ENCODE data around the gene COX4I1. TPM values are rescaled to one million over a fixed set of nuclear protein-coding genes. Genes with fewer than 3 reads are reported as not detected.

Gene COX4I1
- total RNA-seq, 1 experiment from 2014 or later: 506 TPM

DNA sequence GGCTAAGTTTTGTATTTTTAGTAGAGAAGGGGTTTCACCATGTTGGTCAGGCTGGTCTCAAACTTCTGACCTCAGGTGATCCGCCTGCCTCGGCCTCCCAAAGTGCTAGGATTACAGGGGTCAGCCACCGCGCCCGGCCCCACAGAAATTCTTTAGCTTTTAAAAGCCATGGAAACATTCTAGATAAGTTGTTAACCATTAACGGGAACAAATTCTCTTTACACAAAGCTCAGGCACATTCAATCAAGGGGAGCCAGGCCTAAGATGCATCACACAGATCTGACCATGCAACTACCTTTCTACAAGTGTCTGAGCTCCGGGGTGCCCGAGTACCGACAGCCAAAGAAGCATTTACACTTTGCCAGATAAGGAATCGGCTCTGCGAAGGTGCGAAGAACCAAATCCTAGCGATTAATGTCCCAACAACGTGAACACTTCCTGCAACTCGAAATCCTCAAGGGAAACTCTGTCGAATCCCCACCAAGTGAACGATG lies 1.2 kb upstream of the COX4I1 start:
- Histone ChIP-seq H2BK5ac (ENCODE audit: insufficient read length, low read length) (no peak overlapping the region), H3K27me3 (ENCODE audit: insufficient read depth, low read length) (no peaks in the 10 kb centered on the region), H2AK5ac (ENCODE audit: insufficient read length, low read length) (no peak overlapping the region), H2BK120ac (ENCODE audit: low read depth, low read length, poor library complexity, severe bottlenecking) (no peak overlapping the region), H3K23ac (ENCODE audit: insufficient read length, low read depth, low read length) (no peak overlapping the region), H2BK20ac (ENCODE audit: low read depth, low read length, poor library complexity, severe bottlenecking) (no peak overlapping the region), H3K14ac (ENCODE audit: insufficient read depth, low read length) (no peak overlapping the region), H3K18ac (ENCODE audit: insufficient read length, low read depth, low read length) (peak overlapping the region; percentile 53), H3K56ac (ENCODE audit: insufficient read length, low read depth, low read length) (no peak overlapping the region), H3T11ph (ENCODE audit: low read length) (no peak overlapping the region), H2AFZ (ENCODE audit: low read length) (no peak overlapping the region), H3K79me1 (ENCODE audit: insufficient read depth, low read depth, low read length, poor library complexity, severe bottlenecking) (peaks cover 21% of the 10 kb centered on the region), H4K91ac (ENCODE audit: insufficient read length, low read depth, low read length) (no peak overlapping the region), H3K79me2 (ENCODE audit: insufficient read depth, low read length) (peaks cover 32% of the 10 kb centered on the region), H3K9me3 (ENCODE audit: control insufficient read depth, low read depth, low read length) (no peaks in the 10 kb centered on the region), H3K23me2 (ENCODE audit: insufficient read length, low read depth, low read length, poor library complexity, severe bottlenecking) (peaks cover 13% of the 10 kb centered on the region), H3K27ac (ENCODE audit: insufficient read length, low read depth, low read length) (no peak overlapping the region), H3K4ac (ENCODE audit: low read depth, low read length) (no peak overlapping the region), H3K9ac (ENCODE audit: extremely low read depth, insufficient read length, low read length) (peak overlapping the region; percentile 97), H4K5ac (ENCODE audit: insufficient read length, low read depth, low read length) (no peak overlapping the region), H4K8ac (replicated peaks; ENCODE audit: insufficient read length, low read depth, low read length) (no peak overlapping the region), H2BK15ac (ENCODE audit: low read depth, low read length) (no peak overlapping the region), H3K4me2 (ENCODE audit: insufficient read depth, insufficient read length, low read length) (peak overlapping the region; percentile 100), H3K4me1 (ENCODE audit: insufficient read depth, low read length) (no peaks in the 10 kb centered on the region; the same call in 1 of the 2 replicates), H4K20me1 (ENCODE audit: control insufficient read depth, insufficient read depth, insufficient read length) (peaks cover 3% of the 10 kb centered on the region), H2BK12ac (ENCODE audit: insufficient read length, low read depth, low read length) (no peak overlapping the region)
- WGBS (ENCODE audit: extremely low coverage, insufficient read length, low lambda C conversion rate): no CpG with 5 or more reads among the region's 17 CpGs
- H3K4me3 Mint-ChIP-seq: peak overlapping the region; percentile 91 to 95
- TF ChIP-seq, protein P1, sequence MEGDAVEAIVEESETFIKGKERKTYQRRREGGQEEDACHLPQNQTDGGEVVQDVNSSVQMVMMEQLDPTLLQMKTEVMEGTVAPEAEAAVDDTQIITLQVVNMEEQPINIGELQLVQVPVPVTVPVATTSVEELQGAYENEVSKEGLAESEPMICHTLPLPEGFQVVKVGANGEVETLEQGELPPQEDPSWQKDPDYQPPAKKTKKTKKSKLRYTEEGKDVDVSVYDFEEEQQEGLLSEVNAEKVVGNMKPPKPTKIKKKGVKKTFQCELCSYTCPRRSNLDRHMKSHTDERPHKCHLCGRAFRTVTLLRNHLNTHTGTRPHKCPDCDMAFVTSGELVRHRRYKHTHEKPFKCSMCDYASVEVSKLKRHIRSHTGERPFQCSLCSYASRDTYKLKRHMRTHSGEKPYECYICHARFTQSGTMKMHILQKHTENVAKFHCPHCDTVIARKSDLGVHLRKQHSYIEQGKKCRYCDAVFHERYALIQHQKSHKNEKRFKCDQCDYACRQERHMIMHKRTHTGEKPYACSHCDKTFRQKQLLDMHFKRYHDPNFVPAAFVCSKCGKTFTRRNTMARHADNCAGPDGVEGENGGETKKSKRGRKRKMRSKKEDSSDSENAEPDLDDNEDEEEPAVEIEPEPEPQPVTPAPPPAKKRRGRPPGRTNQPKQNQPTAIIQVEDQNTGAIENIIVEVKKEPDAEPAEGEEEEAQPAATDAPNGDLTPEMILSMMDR (conservative IDR thresholded peaks at IDR 0.05): no peak
- peaks cover 18 to 20% of the 10 kb centered on the region in 2 experiments for H3K4me1 Mint-ChIP-seq
- peak overlapping the region in 2 of 3 experiments; percentile 85 to 93; a peak in 4 of 7 replicates for H3K27ac Mint-ChIP-seq
- H3K9me3 Mint-ChIP-seq: no peaks in the 10 kb centered on the region
- H3K27me3 Mint-ChIP-seq (ENCODE audit: low read depth): no peaks in the 10 kb centered on the region
- H3K36me3 Mint-ChIP-seq (ENCODE audit: insufficient read depth in 1 of 3, low read depth in 3 of 3): peaks cover 45 to 66% (median 66%) of the 10 kb centered on the region in 3 experiments
- no peak for DNase-seq

Data from H9 (cell line).